ENCODE measurements around the gene DIRAS1.

- TF ChIP-seq CBFB (CRISPR knock-in tag; IDR thresholded peaks at IDR 0.05; ENCODE audit: low read depth) (no peak), ZNF317 (CRISPR knock-in tag; IDR thresholded peaks at IDR 0.05; ENCODE audit: borderline replicate concordance, low read depth) (no peak), CTCF (IDR thresholded peaks at IDR 0.05) (no peak), E2F5 (CRISPR knock-in tag; IDR thresholded peaks at IDR 0.05) (no peak), JUN (CRISPR knock-in tag; IDR thresholded peaks at IDR 0.05) (no peak)
Observed at GRCh38 chr19:2766594-2767372, 45.6 kb upstream of the DIRAS1 start.

Measured in WTC11 (cell line).